Stomach smooth muscle (tissue), 2 donors: ENCODE results near the gene PODN.

ENCODE experiments used
- H3K27ac ChIP-seq: one replicate; pipeline ENCODE4 v1.7.0; 2013; ENCODE audit warnings: mild to moderate bottlenecking, low read length, inconsistent platforms
- H3K27me3 ChIP-seq, 2 donors: one replicate each; pipeline ENCODE4 v1.7.0; 2013; ENCODE audit warnings: low read length in 2 of 2; ENCODE audit not compliant: insufficient read depth in 2 of 2, control insufficient read depth in 1 of 2
- H3K36me3 ChIP-seq, 2 donors: one replicate each; pipeline ENCODE4 v1.7.0; 2013; ENCODE audit warnings: low read length in 2 of 2; ENCODE audit not compliant: control insufficient read depth in 2 of 2, insufficient read depth in 2 of 2
- H3K4me1 ChIP-seq: one replicate; pipeline ENCODE4 v1.7.0; 2013; ENCODE audit warnings: low read length; ENCODE audit not compliant: control insufficient read depth, insufficient read depth
- H3K4me3 ChIP-seq, 2 donors: one replicate each; pipeline ENCODE4 v1.7.0; 2013; ENCODE audit warnings: low read length in 2 of 2
- H3K9ac ChIP-seq, 2 donors: one replicate each; pipeline ENCODE4 v1.7.0; 2013; ENCODE audit warnings: low read length in 2 of 2, mild to moderate bottlenecking in 1 of 2
- H3K9me3 ChIP-seq, 2 donors: one replicate each; pipeline ENCODE4 v1.7.0; 2013; ENCODE audit warnings: low read length in 2 of 2; ENCODE audit not compliant: control insufficient read depth in 2 of 2
- donor health status: healthy.
- donor health status: Pancreatic carcinoma.

Gene PODN

GRCh38 chr1:53026254-53026653, 35.8 kb upstream of the PODN start:
- Histone ChIP-seq H3K36me3 (peaks cover 2 to 3% of the 10 kb centered on the region in 2 donors), H3K9me3 (no peaks in the 10 kb centered on the region), H3K4me3 (no peak overlapping the region), H3K9ac (no peak overlapping the region), H3K4me1 (peaks cover 15% of the 10 kb centered on the region), H3K27ac (peak overlapping the region; percentile 63), H3K27me3 (no peaks in the 10 kb centered on the region)

GRCh38 chr1:53031732-53032131, 30.3 kb upstream of the PODN start:
- H3K27me3 ChIP-seq = no peaks in the 10 kb centered on the region
- H3K36me3 ChIP-seq = peaks cover 6 to 7% of the 10 kb centered on the region in 2 donors
- no peak overlapping the region for H3K27ac ChIP-seq
- no peak overlapping the region for H3K4me3 ChIP-seq
- no peaks in the 10 kb centered on the region for H3K9me3 ChIP-seq
- H3K4me1 ChIP-seq = no peaks in the 10 kb centered on the region
- no peak overlapping the region for H3K9ac ChIP-seq

- Histone ChIP-seq H3K4me1 (no peaks in the 10 kb centered on the region), H3K36me3 (peaks cover 17% of the 10 kb centered on the region in 2 donors), H3K9ac (no peak overlapping the region), H3K4me3 (no peak overlapping the region), H3K27ac (no peak overlapping the region), H3K27me3 (no peaks in the 10 kb centered on the region), H3K9me3 (no peaks in the 10 kb centered on the region)
Measured at GRCh38 chr1:53037159-53037558, 24.9 kb upstream of the PODN start.

- no peak overlapping the region for H3K9ac ChIP-seq
Measured at GRCh38 chr1:53038566-53038965, 23.4 kb upstream of the PODN start.

GRCh38 chr1:53043271-53043670, 18.7 kb upstream of the PODN start:
- Histone ChIP-seq H3K36me3 (peaks cover 14% of the 10 kb centered on the region in 2 donors), H3K27ac (no peak overlapping the region)

More at GRCh38 chr1:53038566-53038965, 23.4 kb upstream of the PODN start:
- peaks cover 14 to 17% of the 10 kb centered on the region in 2 donors for H3K36me3 ChIP-seq
- H3K9me3 ChIP-seq = no peaks in the 10 kb centered on the region
- H3K27me3 ChIP-seq = no peaks in the 10 kb centered on the region
- H3K27ac ChIP-seq = no peak overlapping the region
- H3K4me3 ChIP-seq = no peak overlapping the region
- no peaks in the 10 kb centered on the region for H3K4me1 ChIP-seq

GRCh38 chr1:53044926-53045325, 17.1 kb upstream of the PODN start:
- no peak overlapping the region for H3K4me3 ChIP-seq
- H3K9me3 ChIP-seq = no peaks in the 10 kb centered on the region
- H3K9ac ChIP-seq = no peak overlapping the region
- H3K36me3 ChIP-seq = peaks cover 2 to 3% of the 10 kb centered on the region in 2 donors
- no peaks in the 10 kb centered on the region for H3K27me3 ChIP-seq
- no peak overlapping the region for H3K27ac ChIP-seq
- H3K4me1 ChIP-seq = peaks cover 32% of the 10 kb centered on the region

More at GRCh38 chr1:53043271-53043670, 18.7 kb upstream of the PODN start:
- Histone ChIP-seq H3K4me3 (no peak overlapping the region), H3K4me1 (peaks cover 17% of the 10 kb centered on the region), H3K27me3 (no peaks in the 10 kb centered on the region), H3K9ac (no peak overlapping the region), H3K9me3 (no peaks in the 10 kb centered on the region)

- Histone ChIP-seq H3K27ac (no peak overlapping the region), H3K27me3 (no peaks in the 10 kb centered on the region), H3K4me3 (no peak overlapping the region), H3K36me3 (peaks cover 0 to 4% of the 10 kb centered on the region in 2 donors), H3K9ac (no peak overlapping the region), H3K9me3 (no peaks in the 10 kb centered on the region), H3K4me1 (peaks cover 34% of the 10 kb centered on the region)
Measured at GRCh38 chr1:53046930-53047329, 15.1 kb upstream of the PODN start.

GRCh38 chr1:53047737-53048736, 14.0 kb upstream of the PODN start:
- Histone ChIP-seq H3K36me3 (peaks cover 2 to 4% of the 10 kb centered on the region in 2 donors), H3K4me1 (peaks cover 34% of the 10 kb centered on the region), H3K9me3 (no peaks in the 10 kb centered on the region), H3K9ac (no peak overlapping the region), H3K4me3 (no peak overlapping the region), H3K27me3 (no peaks in the 10 kb centered on the region), H3K27ac (peak overlapping the region; percentile 32)

- H3K27me3 ChIP-seq = no peaks in the 10 kb centered on the region
- no peak overlapping the region for H3K9ac ChIP-seq
- H3K36me3 ChIP-seq = peaks cover 5 to 7% of the 10 kb centered on the region in 2 donors
- H3K4me1 ChIP-seq = peaks cover 34% of the 10 kb centered on the region
- no peak overlapping the region for H3K4me3 ChIP-seq
- H3K27ac ChIP-seq = no peak overlapping the region
- H3K9me3 ChIP-seq = no peaks in the 10 kb centered on the region
Measured at GRCh38 chr1:53048960-53049573, 12.9 kb upstream of the PODN start.

- Histone ChIP-seq H3K27me3 (no peaks in the 10 kb centered on the region), H3K4me3 (no peak overlapping the region), H3K9me3 (no peaks in the 10 kb centered on the region), H3K9ac (no peak overlapping the region), H3K27ac (no peak overlapping the region), H3K36me3 (peaks cover 5 to 7% of the 10 kb centered on the region in 2 donors), H3K4me1 (peaks cover 34% of the 10 kb centered on the region)
Measured at GRCh38 chr1:53049574-53049967, 12.4 kb upstream of the PODN start.
